Ecto neural progenitor cell (in vitro differentiated cells): Measurements from ENCODE around the gene PRCD.
"Not testable (repeated sequence)": the region's sequence is repeated elsewhere in the genome, so short reads cannot be mapped to it uniquely, and the experiment has no call there.

Experiments
- DNase-seq: peaks from one replicate; pipeline ENCODE4 v3.0.0-alpha.2; 2018; ENCODE audit warnings: low spot score

The PRCD gene

GRCh38 chr17:76556765-76557367 lies 17.0 kb downstream of the PRCD start:
- no peak for DNase-seq

GRCh38 chr17:76557368-76558197 lies 17.7 kb downstream of the PRCD start:
- peak; percentile 99 for DNase-seq

- no peak for DNase-seq
Observed at GRCh38 chr17:76558198-76559095, 18.6 kb downstream of the PRCD start.

GRCh38 chr17:76559460-76559859 lies 19.6 kb downstream of the PRCD start:
- DNase-seq, result not testable (repeated sequence)

- no peak for DNase-seq
Observed at GRCh38 chr17:76560036-76560876, 20.4 kb downstream of the PRCD start.

- no peak for DNase-seq
Observed at GRCh38 chr17:76560877-76561221, 21.0 kb downstream of the PRCD start.

- DNase-seq, result no peak
Observed at GRCh38 chr17:76561332-76561731, 21.5 kb downstream of the PRCD start.

GRCh38 chr17:76561799-76562268 lies 22.0 kb downstream of the PRCD start:
- DNase-seq, result no peak

- no peak for DNase-seq
Observed at GRCh38 chr17:76562734-76563148, 22.9 kb downstream of the PRCD start.

GRCh38 chr17:76563359-76563758 lies 23.5 kb downstream of the PRCD start:
- DNase-seq, result not testable (repeated sequence)

- not testable (repeated sequence) for DNase-seq
Observed at GRCh38 chr17:76564991-76565727, 25.3 kb downstream of the PRCD start.

- no peak for DNase-seq
Observed at GRCh38 chr17:76565728-76566612, 26.1 kb downstream of the PRCD start.

GRCh38 chr17:76566613-76566943 lies 26.7 kb downstream of the PRCD start:
- DNase-seq, result no peak

GRCh38 chr17:76566988-76567431 lies 27.2 kb downstream of the PRCD start:
- DNase-seq, result no peak

- no peak for DNase-seq
Observed at GRCh38 chr17:76567634-76568432, 28.0 kb downstream of the PRCD start.

GRCh38 chr17:76568811-76569221 lies 29.0 kb downstream of the PRCD start:
- no peak for DNase-seq

- no peak for DNase-seq
Observed at GRCh38 chr17:76569607-76570279, 29.9 kb downstream of the PRCD start.

GRCh38 chr17:76570457-76570856 lies 30.6 kb downstream of the PRCD start:
- no peak for DNase-seq
